ENCODE results near the gene STK32B. TPM values are rescaled to one million over a fixed set of nuclear protein-coding genes. Genes with fewer than 3 reads are reported as not detected.

Gene STK32B
- total RNA-seq, 1 experiment from 2014 or later: 1.1 TPM

- CTCF ChIA-PET: no interaction called here
- Histone ChIP-seq H3K27ac (ENCODE audit: low read length) (no peak overlapping the region), H3K9me3 (ENCODE audit: low read length) (no peaks in the 10 kb centered on the region), H3K79me2 (ENCODE audit: low read length) (no peaks in the 10 kb centered on the region), H3F3A (ENCODE audit: low read length, unreplicated experiment) (no peaks in the 10 kb centered on the region), H3K36me3 (ENCODE audit: low read depth, low read length) (no peaks in the 10 kb centered on the region), H3K9ac (ENCODE audit: low read length) (no peak overlapping the region), H4K20me1 (ENCODE audit: low read length) (no peaks in the 10 kb centered on the region), H3K9me2 (replicated peaks; ENCODE audit: low read length) (no peaks in the 10 kb centered on the region), H3K4me2 (ENCODE audit: low read length) (no peak overlapping the region), H3K27me3 (ENCODE audit: low read length) (no peaks in the 10 kb centered on the region), H3K4me3 (ENCODE audit: low read length) (no peak overlapping the region), H3K4me1 (ENCODE audit: insufficient read depth, low read length) (no peaks in the 10 kb centered on the region; the same call in 1 of the 2 replicates), H2AFZ (ENCODE audit: low read length) (no peak overlapping the region)
- TF ChIP-seq EZH2phosphoT487 (IDR thresholded peaks at IDR 0.05; ENCODE audit: borderline replicate concordance, low read length) (no peak), EZH2 (IDR thresholded peaks at IDR 0.05; ENCODE audit: low read length, unreplicated experiment) (no peak)
- TF ChIP-seq, protein P1, sequence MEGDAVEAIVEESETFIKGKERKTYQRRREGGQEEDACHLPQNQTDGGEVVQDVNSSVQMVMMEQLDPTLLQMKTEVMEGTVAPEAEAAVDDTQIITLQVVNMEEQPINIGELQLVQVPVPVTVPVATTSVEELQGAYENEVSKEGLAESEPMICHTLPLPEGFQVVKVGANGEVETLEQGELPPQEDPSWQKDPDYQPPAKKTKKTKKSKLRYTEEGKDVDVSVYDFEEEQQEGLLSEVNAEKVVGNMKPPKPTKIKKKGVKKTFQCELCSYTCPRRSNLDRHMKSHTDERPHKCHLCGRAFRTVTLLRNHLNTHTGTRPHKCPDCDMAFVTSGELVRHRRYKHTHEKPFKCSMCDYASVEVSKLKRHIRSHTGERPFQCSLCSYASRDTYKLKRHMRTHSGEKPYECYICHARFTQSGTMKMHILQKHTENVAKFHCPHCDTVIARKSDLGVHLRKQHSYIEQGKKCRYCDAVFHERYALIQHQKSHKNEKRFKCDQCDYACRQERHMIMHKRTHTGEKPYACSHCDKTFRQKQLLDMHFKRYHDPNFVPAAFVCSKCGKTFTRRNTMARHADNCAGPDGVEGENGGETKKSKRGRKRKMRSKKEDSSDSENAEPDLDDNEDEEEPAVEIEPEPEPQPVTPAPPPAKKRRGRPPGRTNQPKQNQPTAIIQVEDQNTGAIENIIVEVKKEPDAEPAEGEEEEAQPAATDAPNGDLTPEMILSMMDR (conservative IDR thresholded peaks at IDR 0.05; ENCODE audit: low read depth, low read length): no peak
- intact Hi-C loops (cut with micrococcal nuclease): no loop called here
- POLR2A ChIA-PET (ENCODE audit: unreplicated experiment): no interaction called here
- DNase-seq (no peak), ATAC-seq (no peak)
- BruUV-seq (replicated peaks): no TSS peak
These were observed 149.2 kb downstream of the STK32B start for GRCh38 chr4:5200513-5200912.

DNA sequence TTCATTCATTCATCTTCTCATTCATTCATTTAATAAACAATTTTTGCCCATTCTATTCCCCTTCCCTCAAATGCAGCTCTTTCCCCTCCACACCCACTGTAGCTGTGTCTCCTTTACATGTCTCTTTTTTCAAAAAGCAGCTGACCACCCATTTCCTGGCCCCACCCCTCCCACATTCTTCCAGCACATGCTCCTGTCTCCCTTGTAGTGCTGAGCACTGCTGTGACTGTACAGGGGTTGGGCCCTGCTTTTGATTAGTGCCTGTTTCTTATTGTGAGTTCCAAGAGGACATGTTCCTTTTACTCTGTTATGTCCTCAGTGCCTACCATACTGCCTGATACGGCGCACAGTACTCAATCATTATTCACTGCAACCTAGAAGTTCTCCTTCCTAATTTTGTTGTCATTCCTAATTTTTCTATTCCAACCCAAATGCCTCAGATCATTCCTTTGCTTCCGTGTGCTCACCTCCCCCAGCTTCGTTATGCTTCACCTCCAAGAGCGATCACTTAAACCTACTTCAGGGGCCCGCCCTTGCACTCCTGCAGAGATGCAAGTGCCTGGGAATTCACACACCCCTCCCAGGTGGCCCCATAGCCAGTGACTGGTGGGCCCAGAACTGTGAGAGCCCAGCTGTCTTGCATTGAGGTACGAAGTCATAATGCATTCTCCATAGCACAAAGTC lies 152.2 kb downstream of the STK32B start:
- Histone ChIP-seq H4K20me1 (ENCODE audit: low read length) (no peaks in the 10 kb centered on the region), H3K79me2 (ENCODE audit: low read length) (no peaks in the 10 kb centered on the region), H3K4me2 (ENCODE audit: low read length) (no peak overlapping the region), H3K4me1 (ENCODE audit: insufficient read depth, low read length) (peaks cover 6% of the 10 kb centered on the region), H3K9me2 (replicated peaks; ENCODE audit: low read length) (no peaks in the 10 kb centered on the region), H3K27me3 (ENCODE audit: low read length) (no peaks in the 10 kb centered on the region), H3F3A (ENCODE audit: low read length, unreplicated experiment) (no peaks in the 10 kb centered on the region), H3K9ac (ENCODE audit: low read length) (no peak overlapping the region), H3K9me3 (ENCODE audit: low read length) (no peaks in the 10 kb centered on the region), H2AFZ (ENCODE audit: low read length) (no peak overlapping the region), H3K36me3 (ENCODE audit: low read depth, low read length) (no peaks in the 10 kb centered on the region), H3K27ac (ENCODE audit: low read length) (no peak overlapping the region), H3K4me3 (ENCODE audit: low read length) (no peak overlapping the region)
- intact Hi-C loops (cut with micrococcal nuclease): no loop called here
- POLR2A ChIA-PET (ENCODE audit: unreplicated experiment): no interaction called here
- CTCF ChIA-PET: no interaction called here
- BruUV-seq (replicated peaks): no TSS peak
- TF ChIP-seq EZH2 (IDR thresholded peaks at IDR 0.05; ENCODE audit: low read length, unreplicated experiment): no peak
- TF ChIP-seq EZH2phosphoT487 (IDR thresholded peaks at IDR 0.05; ENCODE audit: borderline replicate concordance, low read length): no peak
- TF ChIP-seq, protein P1 (conservative IDR thresholded peaks at IDR 0.05; ENCODE audit: low read depth, low read length): no peak
- DNase-seq (no peak), ATAC-seq (no peak)

DNA sequence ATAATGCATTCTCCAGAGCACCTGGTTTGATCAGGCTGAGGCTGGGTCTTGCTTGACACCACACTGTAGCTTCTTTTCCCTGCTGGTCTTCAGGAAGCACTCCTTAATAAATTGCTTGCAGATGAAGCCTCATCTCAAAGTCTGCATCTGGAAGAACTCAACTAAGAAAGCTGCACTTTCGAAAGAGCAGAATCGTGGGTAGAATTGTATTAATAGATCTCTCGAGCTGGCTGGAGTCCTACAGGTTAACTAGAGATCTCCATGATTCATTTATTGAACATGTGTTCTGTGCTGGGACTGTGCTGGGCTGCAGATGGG lies 152.7 kb downstream of the STK32B start:
- intact Hi-C loops (cut with micrococcal nuclease): no loop called here
- H3K79me2 ChIP-seq (ENCODE audit: low read length): no peaks in the 10 kb centered on the region
- H4K20me1 ChIP-seq (ENCODE audit: low read length): no peaks in the 10 kb centered on the region
- H3K4me1 ChIP-seq (ENCODE audit: insufficient read depth, low read length): peaks cover 6% of the 10 kb centered on the region
- no peak for TF ChIP-seq EZH2 (IDR thresholded peaks at IDR 0.05; ENCODE audit: low read length, unreplicated experiment)
- TF ChIP-seq EZH2phosphoT487 (IDR thresholded peaks at IDR 0.05; ENCODE audit: borderline replicate concordance, low read length): no peak
- TF ChIP-seq, protein P1 (conservative IDR thresholded peaks at IDR 0.05; ENCODE audit: low read depth, low read length): no peak
- H3K9me3 ChIP-seq (ENCODE audit: low read length): no peaks in the 10 kb centered on the region
- no peaks in the 10 kb centered on the region for H3K27me3 ChIP-seq (ENCODE audit: low read length)
- no peaks in the 10 kb centered on the region for H3K9me2 ChIP-seq (replicated peaks; ENCODE audit: low read length)
- H2AFZ ChIP-seq (ENCODE audit: low read length): no peak overlapping the region
- ChIA-PET POLR2A (ENCODE audit: unreplicated experiment) (no interaction called here), CTCF (no interaction called here)
- H3K36me3 ChIP-seq (ENCODE audit: low read depth, low read length): no peaks in the 10 kb centered on the region
- ATAC-seq (no peak), DNase-seq (no peak)
- no peak overlapping the region for H3K27ac ChIP-seq (ENCODE audit: low read length)
- no TSS peak for BruUV-seq (replicated peaks)
- H3K4me2 ChIP-seq (ENCODE audit: low read length): no peak overlapping the region
- no peaks in the 10 kb centered on the region for H3F3A ChIP-seq (ENCODE audit: low read length, unreplicated experiment)
- no peak overlapping the region for H3K9ac ChIP-seq (ENCODE audit: low read length)
- H3K4me3 ChIP-seq (ENCODE audit: low read length): no peak overlapping the region
